Subcutaneous adipose tissue (tissue), 4 donors: Measurements from ENCODE around the gene PAK5. TPM values are rescaled to one million over a fixed set of nuclear protein-coding genes. Genes with fewer than 3 reads are reported as not detected.

ENCODE experiments used
- CTCF ChIP-seq: fragments of 450-650 bp; IDR thresholded peaks from one replicate; pipeline ENCODE4 v1.5.1; 2016; ENCODE audit warnings: low read depth, mild to moderate bottlenecking, control low read depth, antibody characterized with exemption, moderate library complexity
- total RNA-seq, 4 donors: library from RNA; depleted of rRNA; stranded (reverse); fragments of >200 nt; gene quantifications; one replicate each; pipeline ENCODE4 v1.1.0, GENCODE V29; 2016

Gene PAK5
- total RNA-seq, 4 donors from 2014 or later, result not detected

DNA sequence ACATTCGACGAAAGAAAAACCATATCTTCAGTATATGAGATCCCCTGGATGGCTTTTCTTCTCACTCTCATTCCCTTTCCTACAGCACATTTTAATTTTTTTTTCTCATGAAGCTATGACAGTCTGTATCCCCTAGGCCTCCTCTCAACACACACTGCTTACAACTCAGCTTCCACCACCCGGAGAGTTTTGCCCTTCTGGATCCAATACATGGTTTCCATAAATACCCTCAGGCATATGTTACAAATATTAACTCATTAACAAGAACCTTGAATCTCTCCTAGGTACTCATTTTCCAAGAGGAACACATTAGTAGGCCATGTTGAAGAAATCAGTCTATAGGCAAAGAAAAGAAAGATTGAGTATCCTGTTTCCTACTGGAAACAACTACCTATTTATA lies 44.0 kb downstream of the PAK5 start:
- TF ChIP-seq CTCF, result no peak

GRCh38 chr20:9792674-9793073 lies 46.2 kb downstream of the PAK5 start:
- no peak for TF ChIP-seq CTCF

GRCh38 chr20:9789131-9789530 lies 49.7 kb downstream of the PAK5 start:
- TF ChIP-seq CTCF, result no peak

GRCh38 chr20:9775176-9775575 lies 63.7 kb downstream of the PAK5 start:
- TF ChIP-seq CTCF, result no peak

DNA sequence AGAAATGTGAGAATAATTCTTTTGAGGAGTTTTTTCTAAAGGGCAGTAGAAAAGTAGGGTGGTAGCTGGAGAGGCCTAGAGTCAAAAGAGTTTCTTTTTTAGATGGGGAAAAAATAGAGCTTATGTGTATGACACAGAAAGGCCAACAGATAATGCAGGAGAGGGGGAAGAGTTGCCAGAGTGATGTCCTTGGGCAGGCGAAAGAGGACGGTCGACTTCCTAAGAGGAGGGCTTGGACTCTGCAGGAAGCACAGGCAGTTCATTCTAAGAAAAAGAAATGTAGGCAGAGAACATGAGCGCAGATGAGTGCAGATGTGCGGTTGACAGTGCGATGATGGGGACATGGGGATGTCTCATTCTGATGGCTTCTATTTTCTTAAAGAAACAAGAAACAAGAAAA lies 68.9 kb downstream of the PAK5 start:
- TF ChIP-seq CTCF, result no peak

GRCh38 chr20:9761476-9761875 lies 77.4 kb downstream of the PAK5 start:
- TF ChIP-seq CTCF, result no peak

- TF ChIP-seq CTCF, result no peak
Observed at GRCh38 chr20:9759392-9759791, 79.5 kb downstream of the PAK5 start.

- TF ChIP-seq CTCF, result no peak
Observed at GRCh38 chr20:9758752-9759151, 80.1 kb downstream of the PAK5 start.
